SKM-1 treated with dmso at 0.1 percent for 144 hours (cell line): ENCODE data around the gene MOK.

ENCODE experiments used
- DNase-seq: peaks from one replicate; lab custom pipeline; 2025; ENCODE audit not compliant: unreplicated experiment; lab: John Stamatoyannopoulos, UW

MOK gene

DNA sequence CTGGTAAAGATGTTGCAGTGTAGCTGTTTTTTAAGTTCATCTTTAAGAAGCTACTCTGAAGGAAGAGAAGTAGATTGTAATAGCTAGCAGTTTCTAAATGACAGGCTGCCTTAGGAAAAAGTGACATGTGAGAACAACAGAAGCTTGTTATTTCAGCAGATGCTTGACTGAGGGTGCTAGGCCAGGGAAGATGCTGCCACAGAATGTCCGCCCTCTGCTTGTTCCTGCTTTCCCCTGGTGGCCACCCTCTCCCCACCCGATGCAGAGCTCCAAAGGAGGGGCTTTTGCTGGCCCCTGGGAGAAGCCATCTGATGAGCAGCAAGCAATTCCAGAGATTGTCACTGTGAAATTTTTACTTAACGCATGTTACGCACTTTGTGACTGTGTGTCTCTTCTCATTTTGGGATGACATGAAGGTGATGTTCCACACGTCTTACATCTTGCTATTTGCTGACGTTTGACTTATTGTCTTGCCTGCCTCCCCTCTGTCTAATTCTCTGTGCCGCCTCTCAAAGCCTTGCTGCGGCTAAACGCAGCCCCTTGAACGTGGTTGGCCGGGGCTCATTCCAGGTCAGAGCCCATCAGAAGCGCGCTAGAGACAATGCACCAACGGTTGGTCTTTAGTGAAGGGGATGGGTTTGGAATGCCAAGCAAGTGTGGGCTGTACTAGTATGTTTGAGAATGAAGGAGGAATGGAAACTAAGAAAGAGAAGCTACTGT, 120.5 kb downstream of the MOK start:
- no peak for DNase-seq

DNA sequence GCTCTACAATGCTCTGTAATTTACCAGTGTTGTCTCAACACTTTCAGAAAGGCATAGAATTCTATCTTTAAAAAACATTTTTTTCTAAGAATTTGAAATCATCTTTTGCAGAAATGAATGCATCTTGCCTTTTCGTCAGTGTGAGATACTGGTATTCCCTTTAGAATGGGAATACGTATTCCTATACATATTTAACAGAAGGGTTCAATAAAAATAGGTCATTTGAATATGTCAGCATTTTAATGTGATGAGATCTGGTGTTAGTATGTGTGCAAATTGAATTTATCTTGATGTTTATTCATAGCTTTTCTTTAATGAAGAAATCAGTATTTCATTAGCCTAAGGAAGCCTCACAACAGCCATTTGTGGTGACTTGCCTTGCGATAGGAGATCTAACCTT, 121.1 kb downstream of the MOK start:
- DNase-seq = no peak

DNA sequence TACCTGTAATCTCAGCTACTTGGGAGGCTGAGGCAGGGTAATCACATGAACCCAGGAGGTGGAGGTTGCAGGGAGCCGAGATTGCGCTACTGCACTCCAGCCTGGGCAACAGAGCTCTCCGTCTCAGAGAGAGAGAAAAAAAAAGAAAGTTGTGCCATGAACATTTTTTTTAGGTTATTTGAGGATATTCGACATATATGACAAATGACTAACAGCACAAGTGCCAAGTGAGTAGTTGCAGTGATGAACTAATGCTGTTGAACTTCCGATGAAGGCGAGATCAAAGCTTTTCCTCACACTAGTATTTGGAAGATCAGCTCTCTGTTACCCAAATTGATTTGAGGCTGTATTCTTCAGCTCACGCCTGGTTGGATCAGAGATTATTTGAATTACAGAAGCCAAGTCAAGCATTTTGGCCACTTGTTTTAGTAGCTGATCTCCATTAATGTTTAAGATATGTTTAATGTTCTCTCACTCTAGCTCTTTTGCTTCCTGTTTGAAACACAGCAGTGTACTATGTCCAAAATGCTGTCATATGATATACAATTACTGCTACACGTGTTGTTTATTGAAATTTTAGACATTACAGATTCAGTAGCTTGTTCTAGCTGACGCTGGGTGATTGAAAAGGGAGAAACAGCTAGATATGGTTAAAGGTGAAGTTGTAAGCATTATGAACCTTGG, 121.9 kb downstream of the MOK start:
- no peak for DNase-seq

DNA sequence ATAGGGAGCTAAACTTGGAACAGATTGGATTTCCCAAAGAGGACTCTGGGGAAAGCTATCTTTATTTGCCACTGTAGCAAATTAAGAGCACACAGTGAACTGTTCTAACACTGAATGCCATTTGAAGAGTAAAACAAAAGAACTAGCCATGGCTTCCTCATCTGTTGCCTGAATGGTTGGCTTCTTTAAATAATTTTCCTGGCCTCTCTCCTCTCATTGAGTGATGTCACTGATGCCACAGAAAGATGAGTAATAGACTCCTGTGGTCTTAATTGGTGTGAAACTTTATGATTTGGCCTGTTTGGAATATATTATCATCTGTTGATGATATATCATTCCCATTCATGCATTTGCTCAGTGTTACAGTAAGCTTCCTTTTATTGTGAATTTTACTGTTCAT, 122.8 kb downstream of the MOK start:
- no peak for DNase-seq

DNA sequence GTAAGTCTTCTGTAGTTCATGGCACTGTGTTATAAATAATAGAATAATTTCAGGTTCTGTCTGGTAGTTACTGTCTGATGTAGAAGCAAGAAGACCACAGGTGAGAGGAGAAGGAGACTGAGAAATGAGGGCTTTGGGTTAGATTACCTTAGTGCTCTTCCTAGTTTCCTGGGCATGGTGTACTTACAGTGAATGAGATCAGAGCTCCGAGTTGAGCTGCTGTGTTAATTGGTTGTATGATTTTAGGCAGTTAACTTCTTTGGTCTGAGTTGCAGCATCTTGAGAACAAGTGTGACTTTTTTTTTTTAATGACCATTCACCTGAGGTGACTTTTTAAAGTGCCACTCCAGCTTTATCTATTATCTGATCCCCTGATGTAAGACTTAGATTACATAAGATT, 123.8 kb downstream of the MOK start:
- DNase-seq = no peak

DNA sequence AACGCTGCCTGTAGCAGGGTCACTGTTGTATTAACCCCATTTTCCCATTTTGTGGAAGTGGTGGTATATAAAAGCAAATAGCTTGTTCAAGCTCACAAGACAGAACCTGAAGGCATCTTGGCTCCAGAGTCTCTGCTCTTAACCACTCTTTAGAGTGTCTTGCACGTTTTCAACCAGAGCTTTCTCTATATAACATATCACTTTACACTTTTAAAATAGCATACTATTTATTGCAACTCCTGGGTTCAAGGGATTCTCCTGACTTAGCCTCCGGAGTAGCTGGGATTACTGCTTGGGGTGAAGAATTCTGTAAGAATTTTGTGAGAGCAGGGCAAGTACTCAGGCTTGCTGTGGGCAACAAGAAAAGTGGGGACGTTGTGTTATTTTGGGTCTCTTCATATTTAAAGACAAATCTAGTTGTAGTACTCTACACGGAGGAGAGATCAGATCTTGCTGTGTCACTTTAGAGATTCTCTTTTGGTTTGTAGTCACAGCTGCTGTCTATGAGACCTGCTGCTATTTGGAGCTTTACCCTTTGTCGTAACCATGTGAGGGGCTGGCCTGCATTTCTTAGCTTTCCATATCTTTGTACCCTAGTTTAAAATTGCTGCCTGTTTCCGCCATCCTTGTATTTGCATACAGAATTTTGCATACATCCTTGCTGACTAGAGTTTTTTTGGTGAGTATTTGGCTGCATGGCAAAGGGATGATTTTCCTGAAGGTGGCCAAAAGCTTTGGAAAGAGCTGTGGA, 124.5 kb downstream of the MOK start:
- DNase-seq = no peak
